ENCODE data around the gene EMC1. TPM values are rescaled to one million over a fixed set of nuclear protein-coding genes. Genes with fewer than 3 reads are reported as not detected.
"Not testable (repeated sequence)": the region's sequence is repeated elsewhere in the genome, so short reads cannot be mapped to it uniquely, and the experiment has no call there.

Gene EMC1
- polyA plus RNA-seq, 4 donors = 46.0 to 50.7 (median 49.1) TPM

GRCh38 chr1:19262047-19262446 lies 10.7 kb upstream of the EMC1 start:
- no peak for DNase-seq (ENCODE audit: low read depth in 4 of 4, low spot score in 3 of 4)

GRCh38 chr1:19260211-19261138 lies 9.2 kb upstream of the EMC1 start:
- DNase-seq (ENCODE audit: low read depth in 4 of 4, low spot score in 3 of 4) = no peak

DNA sequence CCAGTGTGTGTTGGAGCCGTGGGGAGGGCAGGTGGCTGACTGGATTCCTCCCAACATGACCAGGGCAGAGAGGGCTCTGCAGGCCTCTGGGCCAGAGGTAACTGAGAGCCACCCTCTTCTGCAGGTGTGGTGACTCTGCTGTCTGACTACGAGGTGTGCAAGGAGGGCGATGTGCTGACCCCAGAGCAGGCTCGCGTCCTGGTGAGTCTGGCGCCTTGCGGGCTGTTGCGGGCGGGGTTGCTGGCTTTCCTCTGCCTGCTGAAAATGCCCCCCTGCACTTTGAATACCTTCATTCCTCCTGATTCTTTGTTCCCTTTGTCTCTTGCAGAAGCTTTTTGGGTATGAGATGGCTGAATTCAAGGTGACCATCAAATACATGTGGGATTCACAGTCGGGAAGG lies 7.0 kb upstream of the EMC1 start:
- DNase-seq (ENCODE audit: low read depth in 4 of 4, low spot score in 3 of 4) = no peak

GRCh38 chr1:19257178-19257914 lies 6.0 kb upstream of the EMC1 start:
- no peak for DNase-seq (ENCODE audit: low read depth in 4 of 4, low spot score in 3 of 4)

DNA sequence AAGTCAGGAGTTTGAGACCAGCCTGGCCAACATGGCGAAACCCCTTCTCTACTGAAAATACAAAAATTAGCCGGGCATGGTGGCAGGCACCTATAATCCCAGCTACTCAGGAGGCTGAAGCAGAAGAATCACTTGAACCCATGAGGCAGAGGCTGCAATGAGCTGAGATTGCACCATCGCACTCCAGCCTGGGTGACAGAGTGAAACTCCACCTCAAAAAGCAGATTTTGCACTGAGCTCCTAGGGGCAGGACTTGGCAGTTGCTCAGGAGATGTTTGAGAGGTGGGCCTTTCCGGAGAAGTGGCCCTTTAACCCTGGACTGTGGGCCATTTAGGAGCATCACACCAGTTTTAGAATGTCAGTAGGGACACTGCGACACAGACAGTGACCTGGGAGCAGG lies 5.0 kb upstream of the EMC1 start:
- not testable (repeated sequence) for DNase-seq (ENCODE audit: low read depth in 4 of 4, low spot score in 3 of 4)

GRCh38 chr1:19255288-19255687 lies 4.0 kb upstream of the EMC1 start:
- no peak for DNase-seq (ENCODE audit: low read depth in 4 of 4, low spot score in 3 of 4)

DNA sequence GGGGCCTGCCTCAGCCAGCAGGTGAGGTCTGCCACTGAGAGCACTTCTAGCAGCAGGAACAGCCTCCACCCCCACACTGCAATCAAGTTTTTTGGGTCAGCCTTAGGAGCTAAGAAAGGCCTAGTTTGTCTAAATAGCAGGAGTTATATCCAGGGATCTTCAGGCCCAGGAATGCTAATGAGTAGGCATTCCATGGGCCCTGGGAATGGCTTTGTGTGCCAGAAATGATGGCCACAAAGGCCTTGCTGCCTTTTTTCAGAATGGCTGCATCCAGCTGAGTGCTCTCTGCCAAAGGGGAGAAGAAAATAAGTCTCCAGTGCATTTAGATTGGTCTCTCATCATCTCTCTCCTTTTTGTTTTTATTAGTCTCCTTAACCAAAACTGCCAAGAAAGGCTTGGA lies 3.1 kb upstream of the EMC1 start:
- no peak for DNase-seq (ENCODE audit: low read depth in 4 of 4, low spot score in 3 of 4)

DNA sequence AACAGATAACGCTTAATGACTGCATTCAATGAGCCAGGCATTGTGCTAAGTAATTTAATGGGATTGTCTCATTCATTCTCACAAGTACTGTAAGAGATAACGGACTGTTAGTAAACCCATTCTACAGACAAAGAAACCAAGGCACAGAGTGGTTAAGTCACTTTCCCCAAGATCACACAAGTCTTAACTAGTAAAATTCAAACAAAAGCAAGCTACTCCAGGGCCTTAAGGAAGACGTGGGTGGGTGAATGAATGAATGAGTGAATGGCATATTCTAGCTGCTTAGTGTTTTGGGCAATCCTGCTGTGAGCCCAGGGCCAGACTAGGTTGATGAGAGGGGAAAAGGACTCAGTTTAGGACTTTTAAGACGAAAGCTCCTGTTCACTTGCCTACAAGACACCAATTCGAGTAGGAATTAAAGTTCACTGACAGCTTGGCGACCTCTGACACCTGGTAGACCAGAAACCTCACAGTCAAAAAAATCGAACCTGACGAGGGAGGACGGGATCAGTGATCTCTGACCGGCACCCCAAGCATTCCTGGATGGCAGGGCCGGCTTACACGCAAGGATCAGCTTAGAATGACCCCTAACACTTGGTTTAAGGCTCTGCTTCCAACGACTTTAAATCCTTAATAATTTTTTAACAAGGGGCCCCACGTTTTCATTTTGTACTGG lies 557 bp downstream of the EMC1 start:
- no peak for DNase-seq (ENCODE audit: low read depth in 4 of 4, low spot score in 3 of 4)

GRCh38 chr1:19240673-19241538 lies 10.4 kb downstream of the EMC1 start:
- DNase-seq (ENCODE audit: low read depth in 4 of 4, low spot score in 3 of 4) = peak in 2 of 4 donors; percentile 28 to 29

GRCh38 chr1:19239876-19240275 lies 11.4 kb downstream of the EMC1 start:
- no peak for DNase-seq (ENCODE audit: low read depth in 4 of 4, low spot score in 3 of 4)

DNA sequence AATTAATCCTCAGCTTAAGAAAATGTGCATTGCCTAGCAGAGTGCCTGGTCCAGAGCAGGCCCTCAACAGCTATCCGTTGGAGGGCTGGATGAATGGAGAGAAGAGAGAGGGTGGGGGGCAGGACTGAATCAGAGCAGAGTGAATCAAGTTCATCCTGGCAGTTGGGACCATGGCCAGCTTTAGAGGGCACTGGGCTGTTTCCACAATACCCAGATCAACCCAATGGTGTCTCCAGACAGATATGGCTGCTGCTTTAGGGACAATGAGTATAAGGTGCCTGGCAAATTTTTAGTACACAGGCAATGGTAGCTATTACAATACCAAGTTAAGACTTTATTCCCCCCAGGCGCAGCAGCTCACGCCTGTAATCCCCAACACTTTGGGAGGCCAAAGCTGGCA lies 17.1 kb downstream of the EMC1 start:
- DNase-seq (ENCODE audit: low read depth in 4 of 4, low spot score in 3 of 4) = no peak

DNA sequence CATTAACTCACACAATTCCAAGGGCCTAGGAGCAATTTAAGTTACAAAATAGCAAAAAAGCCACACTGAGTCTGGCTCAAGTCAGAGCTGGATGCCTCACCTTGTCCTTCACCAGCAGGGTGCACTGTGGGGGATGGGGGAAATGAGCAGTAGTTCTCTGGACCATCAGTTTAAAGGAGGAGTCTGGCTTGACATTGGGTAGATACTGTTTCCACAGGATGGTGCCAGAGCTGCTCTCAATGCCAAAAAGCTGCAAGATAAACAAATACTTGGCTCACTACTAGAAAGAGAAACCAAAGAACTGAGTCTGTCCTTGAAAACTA lies 18.8 kb downstream of the EMC1 start:
- DNase-seq (ENCODE audit: low read depth in 4 of 4, low spot score in 3 of 4) = no peak

DNA sequence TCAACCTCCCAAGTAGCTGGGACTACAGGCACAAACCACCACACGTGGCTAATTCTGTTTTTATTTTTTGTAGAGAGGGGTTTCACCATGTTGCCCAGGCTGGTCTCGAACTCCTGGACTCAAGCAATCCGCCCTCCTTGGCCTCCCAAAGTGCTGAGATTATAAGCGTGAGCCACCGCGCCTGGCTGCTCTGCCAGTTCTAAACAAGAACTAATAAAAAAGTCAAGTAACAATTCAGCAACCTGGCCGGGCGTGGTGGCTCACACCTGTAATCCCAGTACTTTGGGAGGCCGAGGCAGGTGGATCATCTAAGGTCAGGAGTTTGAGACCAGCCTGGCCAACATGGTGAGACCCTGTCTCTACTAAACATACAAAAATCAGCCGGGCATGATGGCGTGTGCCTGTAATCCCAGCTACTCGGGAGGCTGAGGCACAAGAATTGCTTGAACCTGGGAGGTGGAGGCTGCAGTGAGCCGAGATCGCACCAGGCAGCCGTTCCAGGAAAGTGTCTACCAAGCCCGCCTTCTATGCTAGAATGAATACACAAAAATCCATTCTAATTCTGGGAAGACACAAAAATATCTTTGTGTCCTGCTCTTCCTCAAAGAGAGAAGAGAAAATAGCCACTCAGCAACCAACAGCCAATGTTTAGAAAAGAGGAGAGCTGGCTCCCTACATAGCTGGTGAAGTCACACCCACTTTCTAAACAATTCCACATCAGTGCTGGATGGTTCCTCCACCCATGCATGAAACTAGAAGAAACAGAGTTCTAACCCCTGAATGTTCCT lies 19.4 kb downstream of the EMC1 start:
- not testable (repeated sequence) for DNase-seq (ENCODE audit: low read depth in 4 of 4, low spot score in 3 of 4)

DNA sequence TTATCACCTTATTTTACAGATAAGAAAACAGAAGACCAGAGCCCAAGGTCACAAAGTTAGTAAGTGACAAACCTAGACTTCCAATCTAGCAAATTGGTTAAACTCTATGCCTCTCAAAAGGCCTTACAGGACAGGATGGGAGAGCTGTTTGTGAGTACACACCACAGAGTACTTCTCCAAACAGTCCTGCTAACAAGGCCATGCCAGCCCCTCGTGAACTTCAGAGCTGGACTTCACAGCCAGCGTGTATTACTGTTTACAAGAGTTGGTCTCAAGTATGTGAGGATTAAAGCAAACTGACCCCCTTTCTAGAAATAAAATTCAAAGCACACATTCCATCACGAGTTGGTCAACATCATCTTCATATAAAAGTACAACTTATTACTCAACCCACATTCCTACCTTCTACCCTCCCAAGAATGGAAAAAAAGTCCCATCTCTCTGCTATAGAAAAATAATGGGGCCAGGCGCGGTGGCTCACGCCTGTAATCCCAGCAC lies 21.4 kb downstream of the EMC1 start:
- DNase-seq (ENCODE audit: low read depth in 4 of 4, low spot score in 3 of 4) = no peak

DNA sequence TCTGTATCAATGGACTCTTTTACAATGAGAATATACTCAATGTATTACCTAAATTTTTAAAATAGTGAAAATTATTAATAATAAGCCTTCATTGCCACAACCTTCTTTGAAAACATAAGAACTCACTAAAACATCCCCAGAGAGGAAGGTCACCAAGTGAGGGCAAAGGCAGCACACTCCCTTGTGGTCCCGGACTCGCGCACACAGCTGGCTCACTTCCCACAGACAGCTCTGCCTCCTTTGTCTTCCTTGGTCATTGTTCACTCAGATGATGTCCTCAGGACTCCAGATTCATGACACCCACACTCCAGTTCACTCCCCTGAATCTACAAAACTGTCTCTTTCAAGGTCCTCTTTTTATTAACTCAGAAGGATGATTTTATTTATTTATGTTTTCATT lies 22.1 kb downstream of the EMC1 start:
- DNase-seq (ENCODE audit: low read depth in 4 of 4, low spot score in 3 of 4) = no peak

GRCh38 chr1:19222979-19223824 lies 28.1 kb downstream of the EMC1 start:
- no peak for DNase-seq (ENCODE audit: low read depth in 4 of 4, low spot score in 3 of 4)

- DNase-seq (ENCODE audit: low read depth in 4 of 4, low spot score in 3 of 4) = no peak
These were observed 28.8 kb downstream of the EMC1 start for GRCh38 chr1:19222573-19222972.

DNA sequence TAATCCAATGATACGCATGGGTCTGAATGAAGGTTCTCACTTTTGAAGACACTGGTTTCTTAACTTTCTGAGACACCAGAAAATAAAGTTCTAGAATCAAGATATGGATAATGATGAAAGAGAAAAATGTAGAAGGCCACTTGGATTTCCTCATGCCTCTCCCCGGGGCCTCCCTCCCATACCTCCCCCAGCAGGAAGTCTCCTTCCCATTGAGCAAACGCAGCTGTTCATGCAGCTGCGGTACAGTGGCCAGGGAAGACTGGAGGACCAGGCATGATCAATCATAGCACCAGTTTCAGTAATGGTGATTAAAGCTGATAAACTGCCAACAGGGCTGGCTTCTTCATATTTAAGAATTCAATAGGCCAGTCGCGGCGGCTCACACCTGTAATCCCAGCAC lies 30.3 kb downstream of the EMC1 start:
- peak in 1 of 4 donors; percentile 21 for DNase-seq (ENCODE audit: low read depth in 4 of 4, low spot score in 3 of 4)

Measured in right renal pelvis (tissue), 4 donors.